Mucosa of rectum (tissue), 2 donors: ENCODE results near the gene DYNC1I1.

Experiments used
- H3K27ac ChIP-seq, 2 donors: one replicate each; pipeline ENCODE4 v1.7.0; 2013; ENCODE audit warnings: inconsistent platforms in 2 of 2, low read depth in 2 of 2, low read length in 2 of 2
- H3K27me3 ChIP-seq, 2 donors: one replicate each; pipeline ENCODE4 v1.7.0; 2013; ENCODE audit warnings: low read length in 2 of 2; ENCODE audit not compliant: control insufficient read depth in 2 of 2, insufficient read depth in 2 of 2
- H3K36me3 ChIP-seq, 2 donors: one replicate each; pipeline ENCODE4 v1.7.0; 2013; ENCODE audit warnings: low read length in 2 of 2; ENCODE audit not compliant: control insufficient read depth in 2 of 2, insufficient read depth in 2 of 2
- H3K4me1 ChIP-seq, 2 donors: one replicate each; pipeline ENCODE4 v1.7.0; 2013; ENCODE audit warnings: low read length in 2 of 2, mild to moderate bottlenecking in 1 of 2; ENCODE audit not compliant: control insufficient read depth in 2 of 2, insufficient read depth in 2 of 2
- H3K4me3 ChIP-seq, 2 donors: one replicate each; pipeline ENCODE4 v1.7.0; 2013; ENCODE audit warnings: low read length in 2 of 2
- H3K9ac ChIP-seq, 2 donors: one replicate each; pipeline ENCODE4 v1.7.0; 2013; ENCODE audit warnings: low read length in 2 of 2, low read depth in 1 of 2, mild to moderate bottlenecking in 1 of 2
- H3K9me3 ChIP-seq, 2 donors: one replicate each; pipeline ENCODE4 v1.7.0; 2013; ENCODE audit warnings: low read length in 2 of 2; ENCODE audit not compliant: control insufficient read depth in 2 of 2
- donor health status: healthy.
- donor health status: Normal muscosa, but diverticular disease.

DYNC1I1 gene

GRCh38 chr7:95874541-95875265 lies 102.3 kb downstream of the DYNC1I1 start:
- no peak overlapping the region for H3K4me3 ChIP-seq
- H3K27ac ChIP-seq, result no peak overlapping the region
- no peaks in the 10 kb centered on the region for H3K4me1 ChIP-seq
- H3K36me3 ChIP-seq, result no peaks in the 10 kb centered on the region
- H3K9ac ChIP-seq, result no peak overlapping the region
- no peaks in the 10 kb centered on the region for H3K27me3 ChIP-seq
- no peaks in the 10 kb centered on the region for H3K9me3 ChIP-seq

GRCh38 chr7:95875519-95875918 lies 103.2 kb downstream of the DYNC1I1 start:
- H3K9ac ChIP-seq, result no peak overlapping the region
- H3K4me3 ChIP-seq, result no peak overlapping the region
- no peaks in the 10 kb centered on the region for H3K36me3 ChIP-seq
- no peaks in the 10 kb centered on the region for H3K27me3 ChIP-seq
- H3K9me3 ChIP-seq, result no peaks in the 10 kb centered on the region
- H3K27ac ChIP-seq, result no peak overlapping the region
- H3K4me1 ChIP-seq, result no peaks in the 10 kb centered on the region

- Histone ChIP-seq H3K4me3 (no peak overlapping the region), H3K36me3 (no peaks in the 10 kb centered on the region), H3K27ac (no peak overlapping the region), H3K9me3 (no peaks in the 10 kb centered on the region), H3K9ac (no peak overlapping the region), H3K4me1 (no peaks in the 10 kb centered on the region), H3K27me3 (no peaks in the 10 kb centered on the region)
Observed at GRCh38 chr7:95878677-95879076, 106.3 kb downstream of the DYNC1I1 start.

GRCh38 chr7:95881597-95881996 lies 109.2 kb downstream of the DYNC1I1 start:
- H3K27me3 ChIP-seq, result no peaks in the 10 kb centered on the region
- H3K9me3 ChIP-seq, result no peaks in the 10 kb centered on the region
- no peaks in the 10 kb centered on the region for H3K4me1 ChIP-seq
- no peak overlapping the region for H3K4me3 ChIP-seq
- no peak overlapping the region for H3K27ac ChIP-seq
- no peak overlapping the region for H3K9ac ChIP-seq
- H3K36me3 ChIP-seq, result no peaks in the 10 kb centered on the region

- no peak overlapping the region for H3K27ac ChIP-seq
- no peaks in the 10 kb centered on the region for H3K9me3 ChIP-seq
- H3K36me3 ChIP-seq, result no peaks in the 10 kb centered on the region
- no peak overlapping the region for H3K4me3 ChIP-seq
- H3K27me3 ChIP-seq, result no peaks in the 10 kb centered on the region
- H3K4me1 ChIP-seq, result no peaks in the 10 kb centered on the region
- no peak overlapping the region for H3K9ac ChIP-seq
Observed at GRCh38 chr7:95883217-95883616, 110.9 kb downstream of the DYNC1I1 start.

- no peak overlapping the region for H3K27ac ChIP-seq
- H3K27me3 ChIP-seq, result no peaks in the 10 kb centered on the region
- no peaks in the 10 kb centered on the region for H3K9me3 ChIP-seq
- no peak overlapping the region for H3K9ac ChIP-seq
- no peak overlapping the region for H3K4me3 ChIP-seq
- H3K36me3 ChIP-seq, result no peaks in the 10 kb centered on the region
- H3K4me1 ChIP-seq, result no peaks in the 10 kb centered on the region
Observed at GRCh38 chr7:95886501-95887090, 114.2 kb downstream of the DYNC1I1 start.

- Histone ChIP-seq H3K4me3 (no peak overlapping the region), H3K27ac (no peak overlapping the region), H3K9ac (no peak overlapping the region), H3K4me1 (no peaks in the 10 kb centered on the region), H3K9me3 (no peaks in the 10 kb centered on the region), H3K36me3 (no peaks in the 10 kb centered on the region), H3K27me3 (no peaks in the 10 kb centered on the region)
Observed at GRCh38 chr7:95893484-95893883, 121.1 kb downstream of the DYNC1I1 start.

GRCh38 chr7:95897557-95898251 lies 125.3 kb downstream of the DYNC1I1 start:
- Histone ChIP-seq H3K4me3 (no peak overlapping the region), H3K27me3 (no peaks in the 10 kb centered on the region), H3K4me1 (no peaks in the 10 kb centered on the region), H3K36me3 (no peaks in the 10 kb centered on the region), H3K9me3 (no peaks in the 10 kb centered on the region), H3K9ac (no peak overlapping the region), H3K27ac (no peak overlapping the region)

GRCh38 chr7:95899919-95900513 lies 127.7 kb downstream of the DYNC1I1 start:
- Histone ChIP-seq H3K27ac (no peak overlapping the region), H3K4me1 (no peaks in the 10 kb centered on the region), H3K36me3 (no peaks in the 10 kb centered on the region)

GRCh38 chr7:95901006-95901405 lies 128.7 kb downstream of the DYNC1I1 start:
- Histone ChIP-seq H3K27me3 (no peaks in the 10 kb centered on the region), H3K9ac (no peak overlapping the region), H3K27ac (no peak overlapping the region), H3K4me3 (no peak overlapping the region), H3K9me3 (no peaks in the 10 kb centered on the region), H3K4me1 (no peaks in the 10 kb centered on the region), H3K36me3 (no peaks in the 10 kb centered on the region)

More at GRCh38 chr7:95899919-95900513, 127.7 kb downstream of the DYNC1I1 start:
- H3K9ac ChIP-seq, result no peak overlapping the region
- H3K4me3 ChIP-seq, result no peak overlapping the region
- no peaks in the 10 kb centered on the region for H3K27me3 ChIP-seq
- no peaks in the 10 kb centered on the region for H3K9me3 ChIP-seq
